Suppressor macrophage treated with lipopolysaccharide for 4 hours (primary cell): ENCODE data around the gene TTC23L.

Experiments
- DNase-seq: peaks from one replicate; pipeline ENCODE4 v3.0.0-alpha.2; 2020

TTC23L gene

DNA sequence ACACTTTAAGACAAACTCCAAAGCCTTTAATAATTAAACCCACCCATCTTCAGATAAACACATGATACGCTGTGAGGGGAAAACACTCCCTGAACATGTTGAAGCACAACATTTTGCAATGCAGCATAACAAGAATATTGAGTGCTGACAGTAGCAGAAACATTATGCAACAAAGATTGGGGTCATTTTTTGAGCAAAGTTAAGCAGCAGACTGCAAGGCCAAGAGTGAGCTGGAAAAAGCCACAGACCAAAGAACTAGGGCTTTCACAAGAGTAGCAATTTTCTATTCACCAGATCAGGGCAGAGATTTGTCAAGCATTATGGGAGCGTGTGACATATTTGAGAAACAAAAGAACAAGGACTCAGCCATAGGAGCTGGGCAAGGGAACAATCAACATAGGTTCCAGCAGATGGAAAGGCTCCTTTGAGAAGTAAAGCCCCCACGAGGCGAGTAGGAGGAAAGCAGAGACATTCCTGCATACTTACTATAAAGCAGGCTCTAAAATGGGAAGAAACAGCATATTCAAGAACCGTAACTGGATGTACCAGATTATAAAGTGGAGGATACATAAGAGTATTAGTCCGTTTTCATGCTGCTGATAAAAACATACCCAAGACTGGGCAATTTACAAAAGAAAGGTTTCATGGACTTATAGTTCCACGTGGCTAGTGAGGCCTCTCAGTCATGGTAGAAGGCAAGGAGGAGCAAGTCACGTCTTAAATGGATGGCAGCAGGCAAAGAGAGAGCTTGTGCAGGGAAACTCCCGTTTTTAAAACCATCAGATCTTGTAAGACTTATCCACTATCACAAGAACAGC is 4.8 kb upstream of the TTC23L start:
- DNase-seq = no peak

GRCh38 chr5:34834794-34835089 is 4.2 kb upstream of the TTC23L start:
- DNase-seq = no peak

DNA sequence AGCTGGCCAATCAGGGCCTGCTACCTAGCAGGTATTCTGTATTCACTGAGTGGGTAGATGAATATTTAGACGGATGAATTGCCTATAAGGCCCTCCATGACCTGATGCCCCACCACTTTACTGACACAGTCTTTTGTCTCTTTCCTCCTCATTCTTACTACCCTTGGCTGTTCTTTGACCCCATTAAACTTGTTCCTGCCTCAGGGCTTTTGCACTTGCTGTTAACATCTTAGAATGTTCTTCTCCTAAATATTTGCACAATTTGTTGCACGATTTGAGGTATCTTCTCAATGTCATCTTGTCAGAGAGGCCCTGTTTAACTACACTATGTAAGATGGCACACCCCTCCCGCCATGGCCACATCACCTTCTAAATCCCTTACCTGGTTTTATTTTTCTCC is 3.3 kb upstream of the TTC23L start:
- no peak for DNase-seq

DNA sequence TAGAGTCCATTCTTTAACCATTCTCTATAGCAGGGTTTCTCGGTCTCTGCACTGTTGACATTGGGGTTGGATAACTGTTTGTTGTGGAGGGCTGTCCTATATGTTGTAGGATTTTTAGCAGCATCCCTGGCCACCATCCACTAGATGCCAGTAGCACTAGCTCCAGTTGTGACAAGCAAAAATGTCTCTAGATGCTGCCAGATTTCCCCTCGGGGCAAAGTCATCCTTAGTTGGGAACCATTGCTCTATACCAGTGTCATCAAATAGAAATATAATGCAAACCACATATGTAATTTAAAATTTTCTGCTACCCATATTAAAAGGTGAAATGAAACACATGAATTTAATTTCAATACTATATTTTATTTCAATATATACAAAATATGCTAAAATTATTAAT is 2.9 kb downstream of the TTC23L start:
- DNase-seq = no peak

DNA sequence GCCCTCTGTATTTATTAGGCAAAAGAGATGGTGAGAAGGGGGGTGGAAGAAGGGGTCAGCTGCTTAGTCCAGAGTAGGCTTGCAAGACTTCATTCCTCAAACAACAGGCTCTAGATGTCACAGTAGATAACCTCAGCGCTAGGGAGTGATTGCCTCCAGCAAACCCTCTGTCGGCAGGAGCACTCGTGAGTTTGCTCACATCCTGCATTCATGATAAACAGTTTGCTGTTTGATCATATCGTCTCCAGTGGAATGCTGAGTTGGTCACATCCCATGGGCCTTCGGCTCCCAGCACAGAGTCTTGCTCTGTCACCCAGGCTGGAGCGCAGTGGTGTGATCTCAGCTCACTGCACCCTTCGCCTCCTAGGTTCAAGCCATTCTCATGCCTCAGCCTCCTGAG is 3.6 kb downstream of the TTC23L start:
- no peak for DNase-seq

- DNase-seq = no peak
Observed at GRCh38 chr5:34843497-34843896, 4.5 kb downstream of the TTC23L start.

GRCh38 chr5:34844106-34844505 is 5.1 kb downstream of the TTC23L start:
- no peak for DNase-seq

DNA sequence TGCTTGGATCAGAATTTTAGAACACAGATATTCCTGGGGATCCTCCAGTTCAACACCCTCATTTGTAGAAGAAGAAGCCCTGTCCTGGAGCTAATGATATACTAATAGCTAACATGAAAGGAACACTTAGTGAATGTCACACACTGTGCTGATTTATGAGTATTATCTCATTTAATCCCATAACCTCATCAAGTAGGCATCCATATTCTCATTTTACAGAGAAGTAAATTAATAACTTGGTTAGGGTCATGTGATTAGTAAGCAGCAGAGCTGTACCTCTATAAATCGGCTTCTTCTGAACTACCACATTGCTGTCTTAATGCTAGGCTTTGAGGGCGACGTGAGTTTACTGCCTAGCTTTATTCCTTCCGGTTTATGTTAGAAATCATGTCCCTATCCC is 6.0 kb downstream of the TTC23L start:
- DNase-seq = no peak

- DNase-seq = no peak
Observed at GRCh38 chr5:34847056-34847455, 8.1 kb downstream of the TTC23L start.

DNA sequence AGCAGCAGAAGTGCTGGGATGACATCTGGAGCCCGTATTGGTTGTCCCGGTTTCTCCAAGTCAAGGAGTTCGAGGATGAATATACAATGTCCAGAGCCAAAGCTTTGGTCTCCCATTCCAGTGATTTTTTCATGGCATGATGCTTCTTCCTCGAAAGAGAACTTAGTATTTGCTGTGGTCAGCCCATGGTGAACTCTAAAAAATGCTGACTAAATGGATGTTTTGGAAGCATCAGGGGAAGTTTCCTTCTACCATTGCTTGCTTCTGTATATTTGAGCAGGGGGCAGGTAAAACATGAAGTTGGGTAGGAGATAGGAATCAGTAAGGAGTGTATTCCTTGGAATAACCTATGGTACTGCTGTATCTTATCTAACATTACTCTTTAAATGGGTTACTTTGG is 8.6 kb downstream of the TTC23L start:
- no peak for DNase-seq

DNA sequence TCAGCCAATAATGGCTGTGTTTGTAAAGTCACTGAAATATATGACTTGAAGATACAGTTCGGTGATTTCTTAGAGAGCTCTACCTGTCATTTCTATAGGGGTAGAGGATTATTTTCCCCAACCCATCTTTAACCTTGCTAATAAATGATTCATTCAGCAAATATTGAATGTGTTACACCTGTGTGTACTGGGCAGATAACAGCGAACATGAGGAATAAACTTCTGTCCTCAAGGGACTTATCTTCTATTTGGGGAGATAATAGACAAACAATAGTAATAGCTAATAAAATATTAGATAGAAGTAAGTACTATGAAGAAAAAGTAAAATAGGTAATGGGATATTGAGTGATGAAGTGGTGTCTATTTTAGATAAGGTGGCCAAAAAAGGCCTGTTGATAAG is 9.3 kb downstream of the TTC23L start:
- no peak for DNase-seq

- DNase-seq = no peak
Observed at GRCh38 chr5:34849253-34849652, 10.3 kb downstream of the TTC23L start.

GRCh38 chr5:34854459-34855174 is 15.7 kb downstream of the TTC23L start:
- no peak for DNase-seq

DNA sequence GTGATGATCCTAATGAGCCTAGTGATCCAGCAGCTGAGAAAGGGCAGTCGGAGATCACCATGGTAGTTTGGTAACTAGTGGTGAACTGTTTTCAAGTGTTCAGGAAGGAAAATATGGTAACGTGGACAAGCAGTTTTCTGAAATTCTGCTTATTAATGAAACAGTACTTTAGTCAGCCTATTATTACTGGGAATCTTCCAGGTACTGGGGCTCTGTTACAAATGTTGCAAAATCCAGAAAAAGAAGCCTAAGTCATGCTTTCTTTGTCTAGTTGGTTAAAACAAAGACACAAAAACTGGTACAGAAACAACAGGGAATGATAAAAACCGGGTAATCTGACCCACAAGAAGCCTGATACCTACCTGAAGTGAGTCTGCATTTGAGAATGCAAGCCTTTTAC is 18.2 kb downstream of the TTC23L start:
- no peak for DNase-seq

DNA sequence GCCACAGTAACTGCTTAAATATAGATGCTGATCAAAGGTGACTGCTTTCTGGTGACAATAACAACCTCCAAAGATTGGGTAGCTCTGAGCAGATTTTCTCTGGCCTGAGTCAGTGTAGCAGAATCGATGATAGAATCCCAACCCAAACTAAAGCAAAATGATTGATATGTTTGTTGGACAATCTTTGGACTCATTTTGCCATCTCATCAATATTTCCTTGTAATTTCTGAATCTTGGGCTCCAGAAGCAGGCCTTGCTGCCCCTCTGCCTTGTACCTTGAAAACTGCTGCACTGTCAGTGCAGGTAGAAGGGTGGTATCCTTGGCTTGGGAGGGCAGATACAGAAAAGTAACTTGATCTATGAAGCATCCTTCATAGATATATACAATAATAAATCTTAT is 18.9 kb downstream of the TTC23L start:
- DNase-seq = no peak

- DNase-seq = no peak
Observed at GRCh38 chr5:34858790-34859189, 19.8 kb downstream of the TTC23L start.

DNA sequence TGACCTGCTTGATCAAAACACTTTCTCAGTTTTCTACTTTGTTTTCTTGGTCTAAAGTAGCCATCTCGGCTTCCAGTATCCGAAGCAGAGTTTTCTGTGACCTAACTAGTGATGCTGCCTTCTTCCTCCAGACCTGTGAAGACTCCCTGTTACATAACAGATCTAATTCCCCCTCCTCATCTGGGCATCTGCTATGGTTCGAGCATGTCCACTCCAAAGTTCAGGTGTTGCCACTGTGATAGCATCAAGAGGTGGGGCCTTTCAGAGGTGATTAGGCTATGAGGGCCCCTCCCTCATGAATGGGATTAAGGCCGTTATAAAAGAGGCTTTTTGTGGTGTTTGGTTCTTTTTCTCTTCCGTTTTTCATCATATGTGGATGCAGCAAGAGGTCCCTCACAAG is 20.3 kb downstream of the TTC23L start:
- no peak for DNase-seq

- no peak for DNase-seq
Observed at GRCh38 chr5:34863946-34864345, 25.0 kb downstream of the TTC23L start.

- DNase-seq = no peak
Observed at GRCh38 chr5:34865091-34865490, 26.1 kb downstream of the TTC23L start.

- DNase-seq = no peak
Observed at GRCh38 chr5:34866989-34867471, 28.1 kb downstream of the TTC23L start.

- DNase-seq = no peak
Observed at GRCh38 chr5:34867660-34868059, 28.7 kb downstream of the TTC23L start.

DNA sequence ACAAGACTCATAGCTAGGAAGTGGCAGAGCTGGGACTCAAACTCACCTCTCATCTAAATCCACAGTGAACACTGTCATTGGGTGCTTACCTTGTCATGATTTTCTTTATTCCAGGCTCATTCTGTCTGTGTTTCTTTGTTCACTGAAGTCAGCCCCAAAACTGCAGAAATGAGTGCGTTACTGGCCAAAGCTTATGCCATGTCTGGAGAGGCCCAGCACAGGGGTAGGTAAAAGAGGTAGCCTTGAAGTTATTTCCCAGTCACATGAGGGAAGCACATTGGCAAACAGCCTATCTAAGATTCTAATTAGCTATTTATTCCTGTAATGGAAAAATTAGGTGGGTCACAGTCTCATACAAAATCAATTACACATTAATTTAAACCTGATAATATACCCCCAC is 29.8 kb downstream of the TTC23L start:
- no peak for DNase-seq

DNA sequence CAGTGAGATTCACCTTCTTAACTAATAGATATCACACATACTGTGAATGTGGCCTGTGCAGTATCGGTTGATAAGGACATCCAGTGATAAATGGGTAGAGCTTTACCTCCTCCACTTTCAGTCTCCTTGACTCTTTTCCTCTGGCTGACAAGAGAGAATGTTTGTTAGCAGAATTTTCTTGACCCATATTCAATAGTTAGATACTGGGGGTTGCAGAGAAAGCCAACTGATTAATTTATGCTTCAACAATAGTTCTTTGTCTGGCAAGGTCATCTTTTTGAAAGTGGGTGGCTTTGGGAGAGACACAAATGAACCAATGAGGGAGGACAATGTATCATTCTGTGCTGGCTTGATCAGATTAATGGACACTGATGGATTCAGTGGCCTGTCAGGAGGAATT is 30.3 kb downstream of the TTC23L start:
- DNase-seq = no peak

GRCh38 chr5:34870382-34870781 is 31.4 kb downstream of the TTC23L start:
- DNase-seq = no peak

DNA sequence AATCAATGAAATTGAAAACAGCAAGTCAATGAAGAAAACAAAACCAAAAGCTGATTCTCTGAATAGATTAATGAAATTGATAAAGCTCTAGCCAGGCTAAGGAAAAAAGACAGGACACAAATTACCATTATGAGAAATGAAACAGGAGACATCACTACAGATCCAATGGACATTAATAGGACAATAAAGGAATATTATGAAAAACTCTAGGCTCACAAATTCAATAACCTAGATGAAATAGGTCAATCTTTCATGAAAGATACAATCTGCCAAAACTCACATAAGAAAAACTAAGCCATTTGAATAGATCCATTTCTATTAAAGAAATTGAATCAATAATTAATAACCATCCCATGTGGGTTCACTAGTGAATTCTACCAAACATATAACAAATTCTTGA is 37.3 kb downstream of the TTC23L start:
- DNase-seq = no peak
